Transverse colon (tissue), 3 donors: ENCODE data around the gene SCAPER.

ENCODE experiments used
- EP300 ChIP-seq: sonication (generic); formaldehyde crosslinking; IDR thresholded peaks from one replicate; pipeline ENCODE4 v1.6.1; 2017; ENCODE audit warnings: antibody characterized with exemption, low read depth
- TF ChIP-seq, protein P1 (sequence below), 5 experiments: fragments of 200-600 bp in 3 of 5; fragments of 450-650 bp in 2 of 5; sonication (generic) in 3 of 5; IDR thresholded peaks; 1 replicate in 2 of 5; 2 replicates in 3 of 5; pipeline ENCODE4 v1.5.1; 2016 to 2017; ENCODE audit warnings: antibody characterized with exemption in 5 of 5, inconsistent platforms in 3 of 5, mild to moderate bottlenecking in 2 of 5, moderate library complexity in 1 of 5

DNA sequence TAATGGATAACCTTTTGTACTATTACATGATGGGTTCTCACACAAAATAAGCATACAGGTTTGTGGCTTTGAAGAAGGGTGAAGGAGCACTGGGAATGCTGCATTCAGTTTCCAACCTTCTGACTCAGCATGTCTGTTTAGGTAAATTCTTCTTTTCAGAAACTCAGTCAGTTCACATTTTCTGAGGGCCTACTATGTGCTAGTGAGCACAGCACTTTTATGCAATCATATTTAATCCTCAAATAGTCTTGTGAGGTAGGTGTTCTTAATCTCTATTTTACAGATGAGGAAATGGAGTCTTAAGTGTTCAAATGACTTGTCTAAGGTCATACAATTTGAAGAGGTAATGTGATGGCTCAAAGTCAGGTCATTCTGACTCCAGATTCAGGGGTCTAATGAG lies 527.4 kb downstream of the SCAPER start:
- TF ChIP-seq EP300 = no peak
- TF ChIP-seq, protein P1, sequence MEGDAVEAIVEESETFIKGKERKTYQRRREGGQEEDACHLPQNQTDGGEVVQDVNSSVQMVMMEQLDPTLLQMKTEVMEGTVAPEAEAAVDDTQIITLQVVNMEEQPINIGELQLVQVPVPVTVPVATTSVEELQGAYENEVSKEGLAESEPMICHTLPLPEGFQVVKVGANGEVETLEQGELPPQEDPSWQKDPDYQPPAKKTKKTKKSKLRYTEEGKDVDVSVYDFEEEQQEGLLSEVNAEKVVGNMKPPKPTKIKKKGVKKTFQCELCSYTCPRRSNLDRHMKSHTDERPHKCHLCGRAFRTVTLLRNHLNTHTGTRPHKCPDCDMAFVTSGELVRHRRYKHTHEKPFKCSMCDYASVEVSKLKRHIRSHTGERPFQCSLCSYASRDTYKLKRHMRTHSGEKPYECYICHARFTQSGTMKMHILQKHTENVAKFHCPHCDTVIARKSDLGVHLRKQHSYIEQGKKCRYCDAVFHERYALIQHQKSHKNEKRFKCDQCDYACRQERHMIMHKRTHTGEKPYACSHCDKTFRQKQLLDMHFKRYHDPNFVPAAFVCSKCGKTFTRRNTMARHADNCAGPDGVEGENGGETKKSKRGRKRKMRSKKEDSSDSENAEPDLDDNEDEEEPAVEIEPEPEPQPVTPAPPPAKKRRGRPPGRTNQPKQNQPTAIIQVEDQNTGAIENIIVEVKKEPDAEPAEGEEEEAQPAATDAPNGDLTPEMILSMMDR (IDR thresholded peaks at IDR 0.05) = no peak
